GM21576 (cell line): ENCODE results near the gene ECHS1.
"Not testable (repeated sequence)": the region's sequence is repeated elsewhere in the genome, so short reads cannot be mapped to it uniquely, and the experiment has no call there.

Experiments
- ATAC-seq: cut with Tn5 transposase; IDR thresholded peaks from one replicate; pipeline ENCODE4 v1.9.1; 2021; ENCODE audit warnings: mild to moderate bottlenecking, moderate library complexity; ENCODE audit not compliant: unreplicated experiment

The ECHS1 gene

DNA sequence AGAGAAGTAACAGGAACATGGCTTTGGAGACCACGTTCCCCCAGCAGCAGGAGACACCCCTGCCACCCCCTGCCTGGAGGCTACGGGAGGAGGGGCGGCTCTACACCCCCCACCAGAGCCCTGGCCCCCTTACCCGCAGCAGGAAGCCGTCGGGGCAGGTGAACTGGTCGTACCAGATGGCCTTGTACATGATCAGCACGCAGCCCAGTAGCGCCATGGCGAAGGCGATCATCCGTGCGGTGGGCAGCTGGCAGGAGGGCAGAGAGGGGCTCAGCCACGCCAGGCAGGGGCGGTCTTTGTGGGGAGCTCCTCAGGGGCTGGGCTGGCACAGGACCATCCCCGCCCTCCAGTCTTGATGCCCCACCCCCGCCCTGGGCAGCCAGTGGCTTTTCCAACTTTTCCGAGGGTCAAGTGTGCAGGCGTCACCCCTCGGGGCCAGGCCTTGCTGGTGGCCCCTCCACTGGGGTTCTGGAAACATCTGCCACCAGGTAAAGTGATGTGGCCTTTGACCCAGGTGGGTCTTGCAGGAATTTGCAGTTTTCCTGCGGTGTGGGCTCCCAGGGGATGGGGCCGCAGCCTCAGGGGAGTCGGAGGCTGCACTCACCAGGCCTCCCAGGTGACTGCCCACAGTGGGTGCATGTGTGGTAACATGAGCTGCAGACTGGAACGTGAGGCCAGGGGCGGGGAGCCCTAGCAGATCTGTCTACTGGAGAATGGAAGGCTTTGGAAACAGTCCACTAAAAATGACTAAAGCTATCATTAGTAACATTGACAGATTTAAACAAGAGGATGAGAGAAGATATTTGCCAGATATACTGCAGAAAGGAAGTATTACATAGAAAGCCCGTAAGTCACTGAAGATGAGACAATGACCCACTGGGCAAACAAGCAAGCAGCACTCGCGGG is 46.2 kb downstream of the ECHS1 start:
- ATAC-seq, result no peak

DNA sequence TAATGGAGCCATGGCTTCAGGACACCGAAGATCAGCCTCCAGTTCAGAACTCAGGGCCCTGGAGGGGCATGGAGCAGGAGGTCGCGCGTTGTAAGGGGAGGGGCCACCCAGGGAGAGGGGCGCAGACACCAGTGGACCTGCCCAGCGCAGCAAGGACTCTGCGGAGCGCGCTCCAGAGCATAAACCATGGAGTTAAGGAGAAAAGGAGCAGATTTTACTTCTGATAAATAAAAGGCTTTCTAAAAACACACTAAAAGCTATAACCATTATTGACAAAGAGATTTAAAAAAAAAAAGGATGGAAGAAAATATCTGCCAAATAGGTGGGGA is 47.0 kb downstream of the ECHS1 start:
- ATAC-seq, result no peak

GRCh38 chr10:133325440-133326222 is 47.5 kb downstream of the ECHS1 start:
- ATAC-seq, result no peak

DNA sequence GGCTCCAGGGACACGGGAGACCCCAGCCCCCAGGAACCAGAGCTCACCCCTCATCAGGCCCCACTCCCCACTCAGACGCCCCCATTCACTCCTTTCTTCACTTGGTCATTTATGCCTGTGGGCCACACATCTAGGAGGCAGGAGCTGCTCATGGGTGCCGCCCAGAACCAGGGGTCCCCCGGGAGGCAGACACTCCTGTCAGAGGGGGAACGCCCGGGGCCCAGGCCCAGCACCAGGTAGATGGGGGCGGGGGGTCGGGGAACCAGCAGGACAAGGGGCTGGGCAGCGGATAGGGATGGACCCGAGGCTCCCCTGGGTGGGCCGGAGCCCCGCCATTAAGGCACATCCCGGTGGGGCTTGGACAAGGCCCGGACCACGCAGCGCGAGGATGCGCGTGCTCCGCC is 48.3 kb downstream of the ECHS1 start:
- ATAC-seq, result no peak

DNA sequence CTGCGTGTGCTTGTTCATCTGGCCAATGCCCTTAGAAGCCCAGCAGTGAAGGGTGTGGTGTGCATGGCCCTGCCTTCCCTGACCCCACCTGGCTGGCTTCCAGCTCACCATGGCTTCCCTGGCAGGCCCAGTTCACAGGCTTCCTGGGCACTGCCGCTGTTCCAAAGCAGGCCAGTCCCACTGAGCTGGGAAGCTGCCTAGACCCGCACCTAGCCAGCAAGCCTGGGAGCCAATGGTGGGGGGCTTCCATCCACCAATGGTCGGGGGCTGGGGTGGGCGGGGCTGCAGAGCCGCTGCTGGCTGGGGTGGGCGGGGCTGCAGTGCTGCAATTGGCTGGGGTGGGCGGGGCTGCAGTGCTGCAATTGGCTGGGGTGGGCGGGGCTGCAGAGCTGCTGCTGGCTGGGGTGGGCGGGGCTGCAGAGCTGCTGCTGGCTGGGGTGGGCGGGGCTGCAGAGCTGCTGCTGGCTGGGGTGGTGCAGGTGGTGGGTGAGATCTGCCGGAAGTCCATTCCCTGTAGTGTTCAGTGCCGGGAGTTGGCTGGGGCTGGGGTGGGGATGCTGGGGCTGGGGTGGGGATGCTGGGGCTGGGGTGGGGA is 48.9 kb downstream of the ECHS1 start:
- ATAC-seq, result no peak

GRCh38 chr10:133322064-133322709 is 51.0 kb downstream of the ECHS1 start:
- ATAC-seq, result not testable (repeated sequence)

DNA sequence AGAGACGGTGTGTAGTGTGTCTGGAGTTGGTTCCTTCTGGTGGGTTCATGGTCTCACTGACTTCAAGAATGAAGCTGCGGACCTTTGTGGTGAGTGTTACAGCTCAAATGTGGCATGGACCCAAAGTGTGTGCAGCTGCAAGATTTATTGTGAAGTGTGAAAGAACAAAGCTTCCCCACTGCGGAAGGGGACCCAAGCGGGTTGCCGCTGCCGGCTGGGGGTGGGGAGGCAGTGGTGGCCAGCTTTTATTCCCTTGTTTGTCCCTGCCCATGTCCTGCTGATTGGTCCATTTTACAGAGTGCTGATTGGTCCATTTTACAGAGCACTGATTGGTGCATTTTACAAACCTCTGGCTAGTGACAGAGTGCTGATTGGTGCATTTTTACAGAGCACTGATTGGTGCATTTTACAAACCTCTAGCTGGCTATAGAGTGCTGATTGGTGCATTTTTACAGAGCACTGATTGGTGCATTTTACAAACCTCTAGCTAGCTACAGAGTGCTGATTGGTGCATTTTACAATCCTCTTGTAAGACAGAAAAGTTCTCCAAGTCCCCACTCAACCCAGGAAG is 52.2 kb downstream of the ECHS1 start:
- ATAC-seq, result not testable (repeated sequence)

- ATAC-seq, result peak; percentile 82
Measured at GRCh38 chr10:133318494-133319127, 54.5 kb downstream of the ECHS1 start.

- ATAC-seq, result no peak
Measured at GRCh38 chr10:133316732-133317131, 56.4 kb downstream of the ECHS1 start.

DNA sequence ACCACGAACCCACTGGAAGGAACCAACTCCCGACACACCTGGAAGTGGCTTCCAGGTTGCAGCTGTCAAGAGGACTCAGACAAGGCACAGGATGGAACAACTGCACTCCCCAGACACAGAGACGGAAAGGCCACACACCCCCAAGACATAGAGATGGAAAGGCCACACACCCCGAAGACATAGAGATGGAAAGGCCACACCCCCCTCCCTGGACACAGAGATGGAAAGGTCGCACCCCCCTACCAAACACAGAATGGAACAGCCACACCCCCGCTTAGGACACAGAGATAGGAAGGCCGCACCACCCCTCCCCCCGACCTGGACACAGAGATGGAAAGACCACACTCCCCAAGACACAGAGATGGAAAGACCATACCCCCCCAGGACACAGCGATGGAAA is 56.9 kb downstream of the ECHS1 start:
- no peak for ATAC-seq

GRCh38 chr10:133315847-133316246 is 57.3 kb downstream of the ECHS1 start:
- ATAC-seq, result no peak

- ATAC-seq, result no peak
Measured at GRCh38 chr10:133314911-133315310, 58.2 kb downstream of the ECHS1 start.

- no peak for ATAC-seq
Measured at GRCh38 chr10:133313192-133313591, 60.0 kb downstream of the ECHS1 start.

- ATAC-seq, result no peak
Measured at GRCh38 chr10:133312769-133313145, 60.4 kb downstream of the ECHS1 start.
